Right lobe of liver (tissue), 6 donors: ENCODE data around the gene CFTR. TPM values are rescaled to one million over a fixed set of nuclear protein-coding genes. Genes with fewer than 3 reads are reported as not detected.

ENCODE experiments used
- ATAC-seq, 4 donors: fragments of 200-7000 bp; cut with Tn5 transposase; one replicate each; pipeline ENCODE4 v1.9.1; 2020; ENCODE audit warnings: mild to moderate bottlenecking in 4 of 4, moderate library complexity in 4 of 4
- DNase-seq, 3 donors: peaks; one replicate each; pipeline ENCODE4 v3.0.0-alpha.2; 2020
- H3K27ac ChIP-seq, 3 donors: fragments of 200-600 bp; one replicate each; pipeline ENCODE4 v1.8.0; 2022
- H3K27me3 ChIP-seq, 2 donors: fragments of 200-600 bp; one replicate each; pipeline ENCODE4 v1.8.0; 2022
- H3K36me3 ChIP-seq, 4 donors: fragments of 200-600 bp; sonication (generic) in 1 of 4; one replicate each; pipeline versions ENCODE4 v1.5.1 to v1.8.0; 2017 to 2022; ENCODE audit warnings: control low read depth in 1 of 4
- H3K4me1 ChIP-seq, 4 donors: fragments of 200-600 bp; sonication (generic) in 1 of 4; one replicate each; pipeline versions ENCODE4 v1.5.1 to v1.8.0; 2017 to 2022; ENCODE audit warnings: control low read depth in 1 of 4
- H3K4me3 ChIP-seq, 3 donors: fragments of 200-600 bp; one replicate each; pipeline ENCODE4 v1.8.0; 2022
- H3K9me3 ChIP-seq, 4 donors: fragments of 200-600 bp; sonication (generic) in 1 of 4; one replicate each; pipeline versions ENCODE4 v1.5.1 to v1.8.0; 2017 to 2022; ENCODE audit warnings: control low read depth in 1 of 4
- POLR2A ChIP-seq: fragments of 450-650 bp; IDR thresholded peaks from one replicate; pipeline ENCODE4 v1.6.1; 2017; ENCODE audit warnings: antibody characterized with exemption, mild to moderate bottlenecking
- WGBS: methylation state at CpG from one replicate; pipeline ENCODE4 v1.1.6; 2018; ENCODE audit warnings: low coverage, low lambda C conversion rate; ENCODE audit not compliant: insufficient coverage; ENCODE audit errors: missing lambda C conversion rate; 5-methylcytosine and 5-hydroxymethylcytosine counted together
- intact Hi-C, 2 donors: fragments of 100-400 bp; cut with DNase I; formaldehyde crosslinking; loops; one replicate each; pipeline versions ENCODE4 v1.11.2 to v1.14.1; 2022
- total RNA-seq, 6 experiments: library from RNA; depleted of rRNA in 2 of 6; stranded (reverse); fragments of >200 nt in 2 of 6; fragmentation: NEBNext Ultra II Directional in 3 of 6; extraction: Animal tissue kit (Norgen Biotek cat#: 25700) in 3 of 6; gene quantifications; one replicate each; pipeline versions ENCODE4 v1.1.0 to v1.2.4, GENCODE V29; 2016 to 2023
- TF ChIP-seq, protein P1 (sequence below), 4 donors: fragments of 200-600 bp in 3 of 4; fragments of 450-650 bp in 1 of 4; IDR thresholded peaks; one replicate each; pipeline versions ENCODE4 v1.5.1 to v1.8.0; 2016 to 2022; ENCODE audit warnings: antibody characterized with exemption in 4 of 4, mild to moderate bottlenecking in 2 of 4
- donor health status: DM: no; HTN: yes; CAD: no.
- donor health status: DM: no; HTN: no; CAD: no.
- donor health status: DM: no; HTN: no; CAD: no.
- donor health status: DM: no; HTN: yes; CAD: no.
- donor health status: DM: no; HTN: yes; CAD: no.

The CFTR gene
- total RNA-seq, 6 experiments from 2014 or later: 0.50 to 4.5 (median 1.5) TPM

DNA sequence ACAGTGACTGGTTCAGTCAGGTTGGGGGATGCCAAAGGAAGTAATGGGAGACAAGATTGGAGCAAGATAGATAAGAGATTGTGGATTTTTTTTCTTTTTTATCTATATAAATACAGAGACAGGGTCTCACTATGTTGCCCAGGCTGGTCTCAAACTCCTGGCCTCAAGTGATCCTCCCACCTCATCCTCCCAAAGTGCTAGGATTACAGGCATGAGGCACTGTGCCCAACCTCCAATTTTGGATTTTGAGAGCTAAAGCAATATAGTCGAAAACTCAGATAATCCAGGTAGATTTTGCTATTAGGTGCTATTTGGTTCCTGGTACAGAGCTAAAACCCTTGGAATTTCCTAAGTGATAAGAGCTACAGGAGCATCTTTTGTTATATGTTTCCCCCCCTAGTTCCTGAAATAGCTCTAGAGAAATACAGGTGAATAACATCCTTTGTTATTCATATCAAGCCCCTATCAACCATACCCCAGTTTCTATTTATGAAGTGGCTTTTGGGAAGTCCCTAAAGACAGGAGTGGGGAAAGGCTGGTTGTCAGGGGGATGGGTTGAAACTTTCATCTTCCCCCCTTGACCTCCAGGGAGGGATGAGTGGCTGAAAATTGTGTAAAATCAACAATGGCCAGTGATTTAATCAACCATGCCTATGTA, 151.2 kb downstream of the CFTR start:
- WGBS: 78% methylated on average over 1 of the region's 1 CpG
- Histone ChIP-seq H3K27ac (no peak overlapping the region), H3K9me3 (no peaks in the 10 kb centered on the region), H3K36me3 (no peaks in the 10 kb centered on the region), H3K4me1 (no peaks in the 10 kb centered on the region), H3K4me3 (no peak overlapping the region), H3K27me3 (no peaks in the 10 kb centered on the region)
- ATAC-seq (no peak), DNase-seq (no peak)
- TF ChIP-seq, protein P1, sequence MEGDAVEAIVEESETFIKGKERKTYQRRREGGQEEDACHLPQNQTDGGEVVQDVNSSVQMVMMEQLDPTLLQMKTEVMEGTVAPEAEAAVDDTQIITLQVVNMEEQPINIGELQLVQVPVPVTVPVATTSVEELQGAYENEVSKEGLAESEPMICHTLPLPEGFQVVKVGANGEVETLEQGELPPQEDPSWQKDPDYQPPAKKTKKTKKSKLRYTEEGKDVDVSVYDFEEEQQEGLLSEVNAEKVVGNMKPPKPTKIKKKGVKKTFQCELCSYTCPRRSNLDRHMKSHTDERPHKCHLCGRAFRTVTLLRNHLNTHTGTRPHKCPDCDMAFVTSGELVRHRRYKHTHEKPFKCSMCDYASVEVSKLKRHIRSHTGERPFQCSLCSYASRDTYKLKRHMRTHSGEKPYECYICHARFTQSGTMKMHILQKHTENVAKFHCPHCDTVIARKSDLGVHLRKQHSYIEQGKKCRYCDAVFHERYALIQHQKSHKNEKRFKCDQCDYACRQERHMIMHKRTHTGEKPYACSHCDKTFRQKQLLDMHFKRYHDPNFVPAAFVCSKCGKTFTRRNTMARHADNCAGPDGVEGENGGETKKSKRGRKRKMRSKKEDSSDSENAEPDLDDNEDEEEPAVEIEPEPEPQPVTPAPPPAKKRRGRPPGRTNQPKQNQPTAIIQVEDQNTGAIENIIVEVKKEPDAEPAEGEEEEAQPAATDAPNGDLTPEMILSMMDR (IDR thresholded peaks at IDR 0.05): no peak
- no peak for TF ChIP-seq POLR2A
- intact Hi-C loops: no loop called here

DNA sequence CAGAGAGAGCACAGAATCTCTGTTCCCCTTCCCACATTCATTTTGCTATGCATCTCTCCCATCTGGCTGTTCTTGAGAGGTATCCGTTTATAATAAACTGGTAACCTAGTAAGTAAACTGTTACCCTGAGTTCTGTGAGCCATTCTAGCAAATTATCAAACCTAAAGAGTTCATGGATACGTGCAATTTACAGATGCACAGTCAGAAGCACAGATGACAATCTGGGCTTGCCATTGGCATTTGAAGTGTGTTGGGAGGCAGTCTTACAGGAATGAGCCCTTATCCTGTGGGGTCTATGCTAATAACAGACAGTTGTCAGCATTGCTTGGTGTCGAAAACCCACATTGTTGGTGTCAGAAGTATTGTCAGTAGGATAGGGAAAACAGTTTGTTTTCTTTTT, 151.8 kb downstream of the CFTR start:
- H3K4me1 ChIP-seq: no peaks in the 10 kb centered on the region
- no peak for DNase-seq
- TF ChIP-seq, protein P1 (IDR thresholded peaks at IDR 0.05): no peak
- TF ChIP-seq POLR2A: no peak
- H3K36me3 ChIP-seq: no peaks in the 10 kb centered on the region
- ATAC-seq: no peak
- 83% methylated on average over 2 of the region's 3 CpGs for WGBS
- intact Hi-C loops: no loop called here
- no peaks in the 10 kb centered on the region for H3K9me3 ChIP-seq
- H3K27me3 ChIP-seq: no peaks in the 10 kb centered on the region
- H3K4me3 ChIP-seq: no peak overlapping the region
- no peak overlapping the region for H3K27ac ChIP-seq

DNA sequence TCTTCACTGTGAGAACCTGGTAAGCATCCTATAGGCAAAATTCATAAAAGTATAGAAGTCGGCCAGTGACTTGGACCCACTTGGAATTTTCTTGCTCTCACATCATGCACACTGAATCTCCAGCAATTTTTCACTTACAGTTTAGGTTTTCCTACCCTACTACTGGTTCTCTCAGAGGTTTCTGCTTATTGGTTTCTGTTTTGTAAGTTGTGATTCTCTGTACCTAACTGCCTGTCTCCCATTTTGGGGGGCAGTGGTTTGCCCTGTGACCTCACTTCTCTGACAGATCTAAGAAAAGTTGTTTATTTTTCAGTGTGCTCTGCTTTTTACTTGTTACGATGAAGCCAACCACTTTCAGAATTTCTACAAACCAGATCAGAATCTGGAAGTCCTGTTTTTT, 158.1 kb downstream of the CFTR start:
- H3K9me3 ChIP-seq: no peaks in the 10 kb centered on the region
- H3K36me3 ChIP-seq: no peaks in the 10 kb centered on the region
- no peak for TF ChIP-seq POLR2A
- TF ChIP-seq, protein P1 (IDR thresholded peaks at IDR 0.05): no peak
- intact Hi-C loops: no loop called here
- 59% methylated on average over 2 of the region's 2 CpGs for WGBS
- H3K27me3 ChIP-seq: no peaks in the 10 kb centered on the region
- no peaks in the 10 kb centered on the region for H3K4me1 ChIP-seq
- H3K27ac ChIP-seq: no peak overlapping the region
- DNase-seq (no peak), ATAC-seq (no peak)
- no peak overlapping the region for H3K4me3 ChIP-seq

DNA sequence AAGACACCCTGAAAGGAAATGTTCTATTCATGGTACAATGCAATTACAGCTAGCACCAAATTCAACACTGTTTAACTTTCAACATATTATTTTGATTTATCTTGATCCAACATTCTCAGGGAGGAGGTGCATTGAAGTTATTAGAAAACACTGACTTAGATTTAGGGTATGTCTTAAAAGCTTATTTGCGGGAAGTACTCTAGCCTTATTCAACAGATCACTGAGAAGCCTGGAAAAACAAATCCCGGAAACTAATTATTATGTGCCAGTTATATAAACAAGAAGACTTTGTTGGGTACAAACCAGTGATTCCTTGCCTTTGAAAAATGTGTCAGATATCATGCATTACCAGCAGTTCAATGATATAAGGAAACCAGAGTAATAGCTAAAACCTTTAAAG, 160.1 kb downstream of the CFTR start:
- 84% methylated on average over 2 of the region's 2 CpGs for WGBS
- no peak overlapping the region for H3K27ac ChIP-seq
- DNase-seq (no peak), ATAC-seq (no peak)
- no peaks in the 10 kb centered on the region for H3K27me3 ChIP-seq
- no peak for TF ChIP-seq POLR2A
- TF ChIP-seq, protein P1 (IDR thresholded peaks at IDR 0.05): no peak
- no peak overlapping the region for H3K4me3 ChIP-seq
- no peaks in the 10 kb centered on the region for H3K4me1 ChIP-seq
- intact Hi-C loops: no loop called here
- H3K9me3 ChIP-seq: no peaks in the 10 kb centered on the region
- H3K36me3 ChIP-seq: no peaks in the 10 kb centered on the region

DNA sequence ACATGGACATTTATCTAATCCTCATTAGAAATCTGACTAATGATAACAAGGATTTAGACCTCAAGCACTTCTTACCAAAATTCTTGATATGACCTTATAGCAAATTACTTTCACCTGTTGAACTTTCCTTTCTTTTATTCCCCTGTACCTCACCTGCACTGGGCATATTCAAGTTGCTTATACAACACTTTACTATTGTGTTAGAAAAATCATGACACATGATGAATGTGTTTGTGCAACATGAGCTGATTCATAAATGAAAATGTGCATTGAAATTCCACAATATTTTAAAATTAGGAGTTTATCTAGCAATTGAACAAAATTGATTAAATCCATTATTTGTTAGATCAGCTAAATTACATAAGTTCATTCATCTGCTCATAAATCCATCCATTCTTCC, 160.6 kb downstream of the CFTR start:
- ATAC-seq (no peak), DNase-seq (no peak)
- Histone ChIP-seq H3K27me3 (no peaks in the 10 kb centered on the region), H3K9me3 (no peaks in the 10 kb centered on the region), H3K4me1 (no peaks in the 10 kb centered on the region), H3K4me3 (no peak overlapping the region), H3K27ac (no peak overlapping the region), H3K36me3 (no peaks in the 10 kb centered on the region)
- intact Hi-C loops: no loop called here
- no peak for TF ChIP-seq POLR2A
- TF ChIP-seq, protein P1 (IDR thresholded peaks at IDR 0.05): no peak
